ENCODE results near the gene CES1.
"Not testable (repeated sequence)": the region's sequence is repeated elsewhere in the genome, so short reads cannot be mapped to it uniquely, and the experiment has no call there.

CES1 gene

GRCh38 chr16:55753145-55753631, 79.7 kb downstream of the CES1 start:
- intact Hi-C loops (cut with DNase I); DNase-seq: not testable (repeated sequence)
